Neural cell (in vitro differentiated cells): ENCODE results near the gene FFAR3. TPM values are rescaled to one million over a fixed set of nuclear protein-coding genes. Genes with fewer than 3 reads are reported as not detected.

Source experiments
- H2AFZ ChIP-seq: fragments of 200-600, 300-800 bp; sonication (generic), shearing (Covaris generic); 2 replicates; pipeline ENCODE4 v1.6.0; 2014; ENCODE audit warnings: low read depth, mild to moderate bottlenecking, antibody characterized with exemption, low read length, moderate library complexity
- H3F3A ChIP-seq: fragments of 200-600 bp; shearing (Covaris generic); 2 replicates; pipeline ENCODE4 v1.6.1; 2016; ENCODE audit warnings: mild to moderate bottlenecking, moderate library complexity, mixed read lengths, antibody characterized with exemption, low read length; ENCODE audit not compliant: insufficient read depth, poor library complexity, severe bottlenecking
- H3K27ac ChIP-seq: fragments of 200-600, 300-800 bp; sonication (generic), shearing (Covaris generic); 2 replicates; pipeline ENCODE4 v1.5.1; 2014; ENCODE audit warnings: mild to moderate bottlenecking, low read length, moderate library complexity
- H3K27me3 ChIP-seq: fragments of 300-800, 200-600 bp; sonication (generic), shearing (Covaris generic); 2 replicates; pipeline ENCODE4 v1.6.0; 2014; ENCODE audit warnings: mild to moderate bottlenecking, low read depth, low read length, moderate library complexity; ENCODE audit not compliant: insufficient read depth
- H3K36me3 ChIP-seq: fragments of 300-800, 200-600 bp; sonication (generic), shearing (Covaris generic); 2 replicates; pipeline ENCODE4 v1.5.1; 2014; ENCODE audit warnings: mild to moderate bottlenecking, antibody characterized with exemption, low read length, moderate library complexity; ENCODE audit not compliant: insufficient read depth
- H3K4me2 ChIP-seq: fragments of 300-800, 200-600 bp; sonication (generic), shearing (Covaris generic); 2 replicates; pipeline ENCODE4 v1.6.0; 2014; ENCODE audit warnings: mild to moderate bottlenecking, low read length
- H3K4me3 ChIP-seq: fragments of 300-800, 200-600 bp; sonication (generic), shearing (Covaris generic); 2 replicates; pipeline ENCODE4 v1.5.1; 2014; ENCODE audit warnings: mild to moderate bottlenecking, low read length, moderate library complexity
- H3K79me2 ChIP-seq: fragments of 200-600 bp; shearing (Covaris generic); replicated peaks from 2 replicates; pipeline ENCODE4 v1.6.0; 2014; ENCODE audit warnings: mild to moderate bottlenecking, low read length, moderate library complexity; ENCODE audit not compliant: insufficient read depth
- H3K9ac ChIP-seq: fragments of 300-800, 200-600 bp; sonication (generic), shearing (Covaris generic); 2 replicates; pipeline ENCODE4 v1.6.1; 2016; ENCODE audit warnings: mild to moderate bottlenecking, low read length, mixed read lengths
- H3K9me2 ChIP-seq: fragments of 200-600 bp; shearing (Covaris generic); 2 replicates; pipeline ENCODE4 v1.6.1; 2016; ENCODE audit warnings: mild to moderate bottlenecking, low read length, mixed read lengths; ENCODE audit not compliant: insufficient read depth
- H3K9me3 ChIP-seq: fragments of 200-600, 300-800 bp; sonication (generic), shearing (Covaris generic); 2 replicates; pipeline ENCODE4 v1.6.1; 2016; ENCODE audit warnings: mild to moderate bottlenecking, mixed run types, low read length, moderate library complexity, mixed read lengths
- H4K20me1 ChIP-seq: fragments of 200-600 bp; shearing (Covaris generic); 2 replicates; pipeline ENCODE4 v1.6.1; 2016; ENCODE audit warnings: mild to moderate bottlenecking, mixed run types; ENCODE audit not compliant: insufficient read depth
- CTCF ChIP-seq: fragments of 450-650 bp; IDR thresholded peaks from 2 replicates; pipeline ENCODE4 v1.5.1; 2014; ENCODE audit warnings: antibody characterized with exemption, mild to moderate bottlenecking, moderate library complexity; ENCODE audit not compliant: poor library complexity, severe bottlenecking
- EP300 ChIP-seq: fragments of 450-650 bp; conservative IDR thresholded peaks from 2 replicates; pipeline ENCODE4 v1.6.1; 2014; ENCODE audit warnings: antibody characterized with exemption, mild to moderate bottlenecking, moderate library complexity; ENCODE audit not compliant: poor library complexity, severe bottlenecking
- EZH2 ChIP-seq: fragments of 200-600, 300-800 bp; shearing (Covaris generic), sonication (generic); IDR thresholded peaks from 2 replicates; pipeline ENCODE4 v1.6.1; 2014; ENCODE audit warnings: antibody characterized with exemption, low read length, borderline replicate concordance, mild to moderate bottlenecking; ENCODE audit not compliant: insufficient read depth, poor library complexity, severe bottlenecking
- MXI1 ChIP-seq: fragments of 450-650 bp; conservative IDR thresholded peaks from 2 replicates; pipeline ENCODE4 v1.6.1; 2014; ENCODE audit warnings: antibody characterized with exemption, mild to moderate bottlenecking; ENCODE audit not compliant: poor library complexity, severe bottlenecking
- POLR2AphosphoS5 ChIP-seq: IDR thresholded peaks from 2 replicates; pipeline ENCODE4 v1.6.1; 2012
- RAD21 ChIP-seq: fragments of 450-650 bp; conservative IDR thresholded peaks from 2 replicates; pipeline ENCODE4 v1.6.1; 2014; ENCODE audit warnings: antibody characterized with exemption, mild to moderate bottlenecking, moderate library complexity
- SMC3 ChIP-seq: fragments of 450-650 bp; conservative IDR thresholded peaks from 2 replicates; pipeline ENCODE4 v1.6.1; 2014; ENCODE audit warnings: antibody characterized with exemption, mild to moderate bottlenecking, moderate library complexity; ENCODE audit not compliant: poor library complexity
- TAF1 ChIP-seq: IDR thresholded peaks from 2 replicates; pipeline ENCODE4 v1.6.1; 2012; ENCODE audit warnings: low read depth
- polyA plus RNA-seq: library from polyadenylated mRNA; depleted of rRNA; stranded (reverse); fragments of >200 nt; gene quantifications from 2 replicates; pipeline ENCODE4 v1.2.3, GENCODE V29; 2014
- TF ChIP-seq, protein P1 (sequence below): IDR thresholded peaks from 2 replicates; pipeline ENCODE4 v1.6.1; 2012; ENCODE audit warnings: borderline replicate concordance

The FFAR3 gene
- polyA plus RNA-seq, 1 donor from 2014 or later, result not detected

GRCh38 chr19:35381926-35382325 lies 23.7 kb downstream of the FFAR3 start:
- H2AFZ ChIP-seq, result no peak overlapping the region
- TF ChIP-seq SMC3 (no peak), EP300 (no peak), TAF1 (no peak), RAD21 (no peak), CTCF (no peak), MXI1 (no peak), POLR2AphosphoS5 (no peak), EZH2 (no peak)
- TF ChIP-seq, protein P1, sequence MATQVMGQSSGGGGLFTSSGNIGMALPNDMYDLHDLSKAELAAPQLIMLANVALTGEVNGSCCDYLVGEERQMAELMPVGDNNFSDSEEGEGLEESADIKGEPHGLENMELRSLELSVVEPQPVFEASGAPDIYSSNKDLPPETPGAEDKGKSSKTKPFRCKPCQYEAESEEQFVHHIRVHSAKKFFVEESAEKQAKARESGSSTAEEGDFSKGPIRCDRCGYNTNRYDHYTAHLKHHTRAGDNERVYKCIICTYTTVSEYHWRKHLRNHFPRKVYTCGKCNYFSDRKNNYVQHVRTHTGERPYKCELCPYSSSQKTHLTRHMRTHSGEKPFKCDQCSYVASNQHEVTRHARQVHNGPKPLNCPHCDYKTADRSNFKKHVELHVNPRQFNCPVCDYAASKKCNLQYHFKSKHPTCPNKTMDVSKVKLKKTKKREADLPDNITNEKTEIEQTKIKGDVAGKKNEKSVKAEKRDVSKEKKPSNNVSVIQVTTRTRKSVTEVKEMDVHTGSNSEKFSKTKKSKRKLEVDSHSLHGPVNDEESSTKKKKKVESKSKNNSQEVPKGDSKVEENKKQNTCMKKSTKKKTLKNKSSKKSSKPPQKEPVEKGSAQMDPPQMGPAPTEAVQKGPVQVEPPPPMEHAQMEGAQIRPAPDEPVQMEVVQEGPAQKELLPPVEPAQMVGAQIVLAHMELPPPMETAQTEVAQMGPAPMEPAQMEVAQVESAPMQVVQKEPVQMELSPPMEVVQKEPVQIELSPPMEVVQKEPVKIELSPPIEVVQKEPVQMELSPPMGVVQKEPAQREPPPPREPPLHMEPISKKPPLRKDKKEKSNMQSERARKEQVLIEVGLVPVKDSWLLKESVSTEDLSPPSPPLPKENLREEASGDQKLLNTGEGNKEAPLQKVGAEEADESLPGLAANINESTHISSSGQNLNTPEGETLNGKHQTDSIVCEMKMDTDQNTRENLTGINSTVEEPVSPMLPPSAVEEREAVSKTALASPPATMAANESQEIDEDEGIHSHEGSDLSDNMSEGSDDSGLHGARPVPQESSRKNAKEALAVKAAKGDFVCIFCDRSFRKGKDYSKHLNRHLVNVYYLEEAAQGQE, result no peak
- H3K4me2 ChIP-seq, result no peak overlapping the region
- H4K20me1 ChIP-seq, result no peaks in the 10 kb centered on the region
- no peaks in the 10 kb centered on the region for H3K27me3 ChIP-seq
- no peaks in the 10 kb centered on the region for H3F3A ChIP-seq
- no peak overlapping the region for H3K27ac ChIP-seq
- no peaks in the 10 kb centered on the region for H3K36me3 ChIP-seq
- no peaks in the 10 kb centered on the region for H3K9me3 ChIP-seq
- H3K79me2 ChIP-seq, result no peaks in the 10 kb centered on the region
- H3K9ac ChIP-seq, result no peak overlapping the region
- no peaks in the 10 kb centered on the region for H3K9me2 ChIP-seq
- H3K4me3 ChIP-seq, result no peak overlapping the region

DNA sequence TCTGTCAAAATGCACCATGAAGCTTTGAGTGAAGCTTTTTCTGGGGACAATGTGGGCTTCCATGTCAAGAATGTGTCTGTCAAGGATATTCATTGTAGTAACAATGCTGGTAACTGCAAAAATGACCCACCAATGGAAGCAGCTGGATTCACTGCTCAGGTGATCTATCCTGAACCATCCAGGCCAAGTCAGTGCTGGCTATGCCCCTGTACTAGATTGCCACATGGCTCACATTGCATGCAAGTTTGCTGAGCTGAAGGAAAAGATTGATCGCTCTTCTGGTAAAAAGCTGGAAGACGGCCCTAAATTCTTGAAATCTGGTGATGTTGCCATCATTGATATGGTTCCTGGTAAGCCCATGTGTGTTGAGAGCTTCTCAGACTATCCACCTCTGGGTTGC lies 25.3 kb downstream of the FFAR3 start:
- Histone ChIP-seq H3K27ac (no peak overlapping the region), H3K9ac (no peak overlapping the region), H3K4me3 (no peak overlapping the region), H3K4me2 (no peak overlapping the region), H3K79me2 (no peaks in the 10 kb centered on the region), H3K9me2 (no peaks in the 10 kb centered on the region), H3K9me3 (no peaks in the 10 kb centered on the region), H3K36me3 (no peaks in the 10 kb centered on the region), H4K20me1 (no peaks in the 10 kb centered on the region), H3K27me3 (no peaks in the 10 kb centered on the region), H2AFZ (no peak overlapping the region), H3F3A (no peaks in the 10 kb centered on the region)
- TF ChIP-seq EP300 (no peak), EZH2 (no peak), POLR2AphosphoS5 (no peak), CTCF (no peak), MXI1 (no peak), RAD21 (no peak), TAF1 (no peak), SMC3 (no peak)
- TF ChIP-seq, protein P1, result no peak
